Memory B cell (primary cell): ENCODE measurements around the gene SPECC1.
"Not testable (repeated sequence)": the region's sequence is repeated elsewhere in the genome, so short reads cannot be mapped to it uniquely, and the experiment has no call there.

Source experiments
- ATAC-seq: fragments of 150-1000 bp; cut with Tn5 transposase; 2 replicates; pipeline ENCODE4 v1.10.0; 2021; ENCODE audit warnings: low read depth, mild to moderate bottlenecking, moderate library complexity
- DNase-seq, 2 donors: peaks; one replicate each; pipeline ENCODE4 v3.0.0; 2022; ENCODE audit warnings: low spot score in 2 of 2
- H3K27ac Mint-ChIP-seq: one replicate; pipeline ENCODE4 v1.8.0; 2022; ENCODE audit warnings: mild to moderate bottlenecking, moderate library complexity, mixed read lengths
- H3K27me3 Mint-ChIP-seq: one replicate; pipeline ENCODE4 v1.8.0; 2022; ENCODE audit warnings: mixed read lengths
- H3K36me3 Mint-ChIP-seq: one replicate; pipeline ENCODE4 v1.8.0; 2022; ENCODE audit warnings: mild to moderate bottlenecking, mixed read lengths
- H3K4me1 Mint-ChIP-seq: one replicate; pipeline ENCODE4 v1.8.0; 2022; ENCODE audit warnings: mixed read lengths
- H3K4me3 Mint-ChIP-seq: one replicate; pipeline ENCODE4 v1.8.0; 2022; ENCODE audit warnings: mild to moderate bottlenecking, moderate library complexity, mixed read lengths
- H3K9me3 Mint-ChIP-seq: one replicate; pipeline ENCODE4 v1.8.0; 2022; ENCODE audit warnings: mixed read lengths

SPECC1 gene

GRCh38 chr17:20086416-20087076, 77.4 kb downstream of the SPECC1 start:
- H3K27me3 Mint-ChIP-seq, result peaks cover 15% of the 10 kb centered on the region
- no peak overlapping the region for H3K4me3 Mint-ChIP-seq
- H3K27ac Mint-ChIP-seq, result no peak overlapping the region
- DNase-seq, result no peak
- no peak for ATAC-seq
- no peaks in the 10 kb centered on the region for H3K9me3 Mint-ChIP-seq
- no peaks in the 10 kb centered on the region for H3K36me3 Mint-ChIP-seq
- H3K4me1 Mint-ChIP-seq, result peaks cover under 1% of the 10 kb centered on the region

DNA sequence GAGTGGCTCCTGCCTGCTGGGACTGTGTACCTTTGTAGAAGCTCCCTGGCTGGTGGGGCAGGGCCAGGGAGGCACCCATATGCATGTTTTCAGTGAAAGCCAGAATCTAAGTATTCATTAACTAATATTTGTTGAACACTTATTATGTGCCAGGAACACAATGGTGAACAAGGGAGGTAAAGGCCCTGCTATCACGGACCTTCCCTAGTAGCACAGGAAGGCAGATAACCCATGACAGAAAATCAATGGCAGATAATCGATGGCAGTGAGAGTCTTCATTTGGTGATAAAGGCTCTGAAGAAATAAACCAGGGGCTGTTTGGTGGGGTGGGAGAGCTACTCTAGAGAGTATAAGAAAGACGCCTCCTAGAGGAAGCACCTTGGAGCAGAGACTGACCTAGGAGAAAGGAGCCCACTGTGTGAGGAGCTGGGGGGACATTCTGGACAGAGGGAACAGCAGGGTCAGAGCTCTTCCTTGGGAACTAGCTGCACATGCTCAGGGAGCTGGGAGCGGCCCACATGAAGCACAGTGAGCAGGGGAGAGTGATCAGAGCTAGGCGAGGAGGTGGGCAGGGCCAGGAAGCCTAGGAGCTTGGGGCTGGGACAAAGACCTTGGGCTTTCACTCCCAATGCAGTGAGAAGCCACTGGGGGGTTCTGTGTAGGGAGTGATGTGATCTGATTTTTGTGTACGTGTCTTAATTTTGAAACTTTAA, 78.5 kb downstream of the SPECC1 start:
- H3K36me3 Mint-ChIP-seq, result no peaks in the 10 kb centered on the region
- H3K9me3 Mint-ChIP-seq, result no peaks in the 10 kb centered on the region
- H3K27me3 Mint-ChIP-seq, result peaks cover 12% of the 10 kb centered on the region
- no peak overlapping the region for H3K4me3 Mint-ChIP-seq
- DNase-seq (no peak), ATAC-seq (no peak)
- no peak overlapping the region for H3K27ac Mint-ChIP-seq
- H3K4me1 Mint-ChIP-seq, result peaks cover 2% of the 10 kb centered on the region

DNA sequence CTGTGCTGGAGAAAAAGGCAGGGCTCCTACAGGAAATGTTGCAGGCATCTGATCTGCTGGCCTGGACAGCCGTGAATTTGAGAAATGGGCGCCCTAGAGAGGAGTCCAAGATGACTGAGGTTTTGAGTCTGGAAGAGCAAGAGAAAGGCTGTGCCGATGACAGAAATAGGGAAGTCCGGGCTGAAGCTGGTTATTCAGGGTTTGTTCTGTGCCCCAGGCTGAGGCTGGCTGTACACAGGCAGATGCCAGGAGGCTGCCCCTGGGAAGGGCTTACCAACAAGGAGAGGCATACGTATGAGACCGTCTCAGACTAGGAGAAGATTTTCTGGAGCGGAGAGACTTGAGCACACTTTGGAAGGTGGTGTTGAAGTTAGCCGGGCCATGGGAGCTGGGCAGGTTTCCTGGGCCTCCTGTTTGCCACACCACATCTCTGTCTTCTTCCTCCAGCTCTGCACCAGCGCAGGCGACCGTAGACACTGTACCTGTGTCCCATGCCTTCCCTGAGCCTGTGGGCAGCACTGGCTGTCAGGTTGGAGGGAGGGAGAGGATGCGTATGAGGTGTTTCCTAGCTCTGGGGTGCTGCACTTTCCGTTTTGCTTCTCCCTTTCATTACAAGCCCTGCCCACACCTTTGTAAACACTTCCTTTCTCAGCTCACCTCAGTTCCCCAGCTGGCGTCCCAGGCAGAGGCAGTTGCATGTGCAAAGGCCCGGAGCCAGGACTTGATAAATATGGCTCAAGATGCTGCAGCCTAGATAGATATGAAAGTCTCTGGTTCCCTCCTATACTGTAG, 80.8 kb downstream of the SPECC1 start:
- H3K4me1 Mint-ChIP-seq, result peaks cover 2% of the 10 kb centered on the region
- peaks cover 10% of the 10 kb centered on the region for H3K27me3 Mint-ChIP-seq
- no peaks in the 10 kb centered on the region for H3K36me3 Mint-ChIP-seq
- DNase-seq, result no peak
- no peak for ATAC-seq
- no peaks in the 10 kb centered on the region for H3K9me3 Mint-ChIP-seq
- no peak overlapping the region for H3K4me3 Mint-ChIP-seq
- H3K27ac Mint-ChIP-seq, result no peak overlapping the region

DNA sequence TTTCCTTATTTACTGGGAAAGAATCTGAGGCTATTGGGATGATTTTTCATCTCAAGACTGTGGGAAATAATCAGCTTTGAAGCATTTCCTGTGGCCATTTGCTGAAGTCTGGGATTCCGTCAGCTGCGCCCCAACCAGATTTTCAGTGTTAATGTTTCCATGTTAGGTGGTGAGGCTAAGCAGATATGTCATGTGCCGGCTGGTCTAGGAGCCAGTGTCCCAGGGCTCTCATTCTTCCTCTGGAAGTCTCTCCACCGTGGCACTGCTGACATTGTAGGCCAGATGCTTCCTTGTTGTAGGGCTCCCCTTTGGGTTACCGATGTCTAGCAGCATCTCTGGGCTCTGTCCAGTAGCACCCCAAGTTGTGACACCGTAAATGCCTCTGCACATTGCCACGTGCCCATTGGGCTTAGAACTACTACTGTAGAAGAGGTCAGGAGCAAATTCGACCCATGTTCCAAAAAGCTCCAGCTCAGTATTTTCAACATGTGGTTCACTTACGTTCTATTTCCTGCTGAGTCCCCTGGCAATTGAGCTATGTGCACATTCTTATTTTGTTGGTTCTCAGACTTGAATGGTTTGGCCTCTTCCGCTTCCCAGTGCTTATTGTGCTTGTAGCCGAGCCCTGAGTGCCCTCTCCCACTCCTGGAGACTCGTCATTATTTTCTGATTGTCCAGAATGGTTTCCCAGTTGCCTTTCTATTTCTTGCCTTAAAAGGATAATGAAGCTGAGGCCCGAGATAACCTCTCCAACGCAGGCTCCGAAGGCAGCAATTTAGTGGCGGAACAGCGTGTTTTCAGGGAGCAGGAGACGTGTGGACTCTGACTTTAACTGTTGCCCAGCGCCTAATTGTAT, 82.2 kb downstream of the SPECC1 start:
- DNase-seq, result no peak
- ATAC-seq, result no peak
- Mint-ChIP-seq H3K27me3 (peaks cover 2% of the 10 kb centered on the region), H3K4me1 (peaks cover 2% of the 10 kb centered on the region), H3K36me3 (no peaks in the 10 kb centered on the region), H3K4me3 (no peak overlapping the region), H3K9me3 (no peaks in the 10 kb centered on the region), H3K27ac (no peak overlapping the region)

- H3K27me3 Mint-ChIP-seq, result peaks cover 2% of the 10 kb centered on the region
- no peak overlapping the region for H3K27ac Mint-ChIP-seq
- H3K4me3 Mint-ChIP-seq, result no peak overlapping the region
- no peaks in the 10 kb centered on the region for H3K36me3 Mint-ChIP-seq
- DNase-seq, result no peak
- ATAC-seq, result no peak
- peaks cover 2% of the 10 kb centered on the region for H3K4me1 Mint-ChIP-seq
- H3K9me3 Mint-ChIP-seq, result no peaks in the 10 kb centered on the region
Observed at GRCh38 chr17:20092261-20092867, 83.2 kb downstream of the SPECC1 start.

DNA sequence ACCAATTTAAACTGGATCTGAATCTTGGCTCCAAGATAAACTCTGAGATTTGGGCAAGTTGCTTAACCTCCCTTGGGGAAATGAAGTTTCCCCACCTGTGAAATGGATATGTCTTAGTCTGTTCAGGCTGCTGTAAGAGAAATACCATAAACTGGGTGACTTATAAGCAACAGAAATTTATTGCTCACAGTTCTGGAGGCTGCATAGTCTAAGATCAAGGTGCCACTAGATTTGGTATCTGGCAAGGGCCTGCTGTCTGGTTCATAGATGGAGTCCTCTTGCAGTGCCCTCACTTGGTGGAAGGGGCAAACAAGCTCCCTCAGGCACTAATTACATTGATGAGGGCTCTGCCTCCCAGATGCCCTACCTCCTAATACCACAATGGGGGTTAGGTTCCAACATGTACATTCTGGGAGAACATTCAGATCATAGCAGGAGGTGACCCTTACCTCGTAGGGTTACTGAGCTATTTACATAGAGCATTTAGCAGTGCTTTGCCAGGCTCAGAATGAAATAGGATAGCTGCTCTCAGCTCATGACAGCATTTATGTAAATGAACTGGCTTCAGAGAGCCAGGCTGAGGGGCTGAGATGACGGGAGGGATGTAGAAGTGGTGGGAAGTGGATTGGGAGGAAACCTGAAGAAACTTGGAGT, 83.9 kb downstream of the SPECC1 start:
- Mint-ChIP-seq H3K9me3 (no peaks in the 10 kb centered on the region), H3K27me3 (peaks cover 4% of the 10 kb centered on the region), H3K36me3 (no peaks in the 10 kb centered on the region), H3K4me3 (no peak overlapping the region), H3K27ac (no peak overlapping the region), H3K4me1 (peaks cover 2% of the 10 kb centered on the region)
- DNase-seq (no peak), ATAC-seq (no peak)

GRCh38 chr17:20094777-20095176, 85.6 kb downstream of the SPECC1 start:
- Mint-ChIP-seq H3K9me3 (no peaks in the 10 kb centered on the region), H3K4me1 (peaks cover 2% of the 10 kb centered on the region), H3K27ac (no peak overlapping the region), H3K4me3 (no peak overlapping the region), H3K36me3 (no peaks in the 10 kb centered on the region), H3K27me3 (peaks cover 10% of the 10 kb centered on the region)
- ATAC-seq (no peak), DNase-seq (no peak)

- H3K9me3 Mint-ChIP-seq, result no peaks in the 10 kb centered on the region
- H3K27me3 Mint-ChIP-seq, result peaks cover 10% of the 10 kb centered on the region
- H3K27ac Mint-ChIP-seq, result no peak overlapping the region
- DNase-seq (no peak), ATAC-seq (no peak)
- no peak overlapping the region for H3K4me3 Mint-ChIP-seq
- H3K4me1 Mint-ChIP-seq, result peaks cover 4% of the 10 kb centered on the region
- H3K36me3 Mint-ChIP-seq, result no peaks in the 10 kb centered on the region
Observed at GRCh38 chr17:20095336-20096080, 86.3 kb downstream of the SPECC1 start.

GRCh38 chr17:20096430-20096829, 87.3 kb downstream of the SPECC1 start:
- no peak for DNase-seq
- Mint-ChIP-seq H3K4me1 (peaks cover 4% of the 10 kb centered on the region), H3K27me3 (peaks cover 13% of the 10 kb centered on the region), H3K27ac (no peak overlapping the region), H3K9me3 (no peaks in the 10 kb centered on the region), H3K36me3 (no peaks in the 10 kb centered on the region), H3K4me3 (no peak overlapping the region)
- ATAC-seq, result no peak

DNA sequence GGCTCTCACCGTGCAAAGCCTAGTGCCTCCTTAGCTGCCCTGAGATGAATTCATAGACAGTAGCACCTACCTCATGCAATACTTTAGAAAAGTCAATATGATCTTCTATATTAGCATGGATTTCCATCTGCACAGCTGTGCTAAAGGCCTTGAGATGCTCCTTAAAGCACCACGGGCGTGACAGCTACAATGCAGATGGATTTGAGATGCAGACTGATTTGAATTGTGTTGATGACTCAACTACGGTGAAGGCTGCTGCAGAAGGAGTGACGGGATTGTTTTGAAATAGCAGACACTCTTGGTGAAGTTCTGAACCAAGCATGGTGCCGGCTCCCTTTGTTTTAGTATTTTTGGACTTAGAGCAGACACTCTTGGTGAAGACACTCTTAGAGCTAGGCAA, 88.2 kb downstream of the SPECC1 start:
- ATAC-seq (no peak), DNase-seq (no peak)
- H3K4me1 Mint-ChIP-seq, result peaks cover 2% of the 10 kb centered on the region
- no peak overlapping the region for H3K27ac Mint-ChIP-seq
- no peaks in the 10 kb centered on the region for H3K9me3 Mint-ChIP-seq
- H3K36me3 Mint-ChIP-seq, result no peaks in the 10 kb centered on the region
- peaks cover 13% of the 10 kb centered on the region for H3K27me3 Mint-ChIP-seq
- no peak overlapping the region for H3K4me3 Mint-ChIP-seq

GRCh38 chr17:20098314-20098713, 89.2 kb downstream of the SPECC1 start:
- Mint-ChIP-seq H3K36me3 (no peaks in the 10 kb centered on the region), H3K4me1 (peaks cover 2% of the 10 kb centered on the region), H3K4me3 (no peak overlapping the region), H3K9me3 (no peaks in the 10 kb centered on the region), H3K27me3 (peaks cover 15% of the 10 kb centered on the region), H3K27ac (no peak overlapping the region)
- no peak for DNase-seq
- no peak for ATAC-seq

GRCh38 chr17:20100806-20101205, 91.6 kb downstream of the SPECC1 start:
- not testable (repeated sequence) for H3K4me3 Mint-ChIP-seq, DNase-seq, H3K27ac Mint-ChIP-seq, H3K9me3 Mint-ChIP-seq, H3K36me3 Mint-ChIP-seq, H3K4me1 Mint-ChIP-seq, ATAC-seq
- H3K27me3 Mint-ChIP-seq, result peaks cover 18% of the 10 kb centered on the region
